Cardiac muscle cell (in vitro differentiated cells and primary cell): ENCODE data around the gene LIPI. TPM values are rescaled to one million over a fixed set of nuclear protein-coding genes. Genes with fewer than 3 reads are reported as not detected.
"Not testable (repeated sequence)": the region's sequence is repeated elsewhere in the genome, so short reads cannot be mapped to it uniquely, and the experiment has no call there.

Experiments
- DNase-seq, 2 donors: peaks; one replicate each; pipeline versions ENCODE4 v3.0.0 to v3.0.0-alpha.2; 2010 to 2017; ENCODE audit warnings: low read depth in 1 of 2, low spot score in 1 of 2
- H3K27ac ChIP-seq: fragments of 200-600 bp; sonication (generic); 2 replicates; pipeline ENCODE4 v1.5.1; 2016
- H3K27me3 ChIP-seq: fragments of 200-600 bp; sonication (generic); 2 replicates; pipeline ENCODE4 v1.6.0; 2016; ENCODE audit warnings: control low read depth
- H3K36me3 ChIP-seq: fragments of 200-600 bp; sonication (generic); 2 replicates; pipeline ENCODE4 v1.5.1; 2016; ENCODE audit warnings: control low read depth
- H3K4me1 ChIP-seq: fragments of 200-600 bp; sonication (generic); 2 replicates; pipeline ENCODE4 v1.8.1; 2017; ENCODE audit warnings: low read depth, mild to moderate bottlenecking, mixed run types
- H3K4me3 ChIP-seq: fragments of 200-600 bp; sonication (generic); 2 replicates; pipeline ENCODE4 v1.5.1; 2016; ENCODE audit warnings: mild to moderate bottlenecking
- H3K9me3 ChIP-seq: fragments of 200-600 bp; sonication (generic); 2 replicates; pipeline ENCODE4 v1.5.1; 2017; ENCODE audit warnings: low read depth, mild to moderate bottlenecking, control low read depth
- polyA plus RNA-seq: library from polyadenylated mRNA; unstranded; fragments of >200 nt; fragmentation: Nextera tagmentation; extraction: Ambion mirVana; gene quantifications from 2 replicates; pipeline ENCODE4 v1.2.1, GENCODE V29; 2016
- total RNA-seq: library from RNA; depleted of rRNA; stranded (reverse); fragments of >200 nt; gene quantifications from 2 replicates; pipeline ENCODE4 v1.2.3, GENCODE V29; 2016
- TF ChIP-seq, protein P1 (sequence below): IDR thresholded peaks from 2 replicates; pipeline ENCODE4 v1.5.1; 2012; ENCODE audit warnings: low read depth, mild to moderate bottlenecking, low read length

LIPI gene
- total and polyA plus RNA-seq, 2 experiments from 2014 or later = not detected

DNA sequence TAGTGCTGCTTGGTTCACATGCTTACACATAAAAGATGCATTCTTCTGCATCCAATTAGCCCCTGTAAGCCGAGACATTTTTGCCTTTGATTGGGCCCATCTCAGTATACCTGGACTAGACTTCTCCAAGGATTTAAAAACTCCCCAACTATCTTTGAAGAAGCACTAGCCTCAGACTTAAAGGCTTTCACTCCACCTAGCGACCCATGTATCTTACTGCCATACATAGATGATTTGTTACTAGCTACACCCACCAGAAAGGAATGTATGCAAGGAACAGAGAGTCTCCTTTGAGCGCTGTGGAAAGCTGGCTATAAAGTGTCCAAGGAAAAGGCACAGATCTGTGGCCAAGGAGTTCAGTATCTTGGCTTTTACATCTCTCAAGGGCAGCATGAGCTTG lies 91.7 kb downstream of the LIPI start:
- Histone ChIP-seq H3K9me3 (no peaks in the 10 kb centered on the region), H3K27me3 (no peaks in the 10 kb centered on the region), H3K27ac (no peak overlapping the region), H3K4me3 (no peak overlapping the region), H3K36me3 (no peaks in the 10 kb centered on the region), H3K4me1 (no peaks in the 10 kb centered on the region)
- DNase-seq = peak in 1 of 2 donors; percentile 8
- TF ChIP-seq, protein P1, sequence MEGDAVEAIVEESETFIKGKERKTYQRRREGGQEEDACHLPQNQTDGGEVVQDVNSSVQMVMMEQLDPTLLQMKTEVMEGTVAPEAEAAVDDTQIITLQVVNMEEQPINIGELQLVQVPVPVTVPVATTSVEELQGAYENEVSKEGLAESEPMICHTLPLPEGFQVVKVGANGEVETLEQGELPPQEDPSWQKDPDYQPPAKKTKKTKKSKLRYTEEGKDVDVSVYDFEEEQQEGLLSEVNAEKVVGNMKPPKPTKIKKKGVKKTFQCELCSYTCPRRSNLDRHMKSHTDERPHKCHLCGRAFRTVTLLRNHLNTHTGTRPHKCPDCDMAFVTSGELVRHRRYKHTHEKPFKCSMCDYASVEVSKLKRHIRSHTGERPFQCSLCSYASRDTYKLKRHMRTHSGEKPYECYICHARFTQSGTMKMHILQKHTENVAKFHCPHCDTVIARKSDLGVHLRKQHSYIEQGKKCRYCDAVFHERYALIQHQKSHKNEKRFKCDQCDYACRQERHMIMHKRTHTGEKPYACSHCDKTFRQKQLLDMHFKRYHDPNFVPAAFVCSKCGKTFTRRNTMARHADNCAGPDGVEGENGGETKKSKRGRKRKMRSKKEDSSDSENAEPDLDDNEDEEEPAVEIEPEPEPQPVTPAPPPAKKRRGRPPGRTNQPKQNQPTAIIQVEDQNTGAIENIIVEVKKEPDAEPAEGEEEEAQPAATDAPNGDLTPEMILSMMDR = no peak

GRCh38 chr21:14116080-14116481 lies 94.7 kb downstream of the LIPI start:
- no peak for DNase-seq
- Histone ChIP-seq H3K4me3 (no peak overlapping the region), H3K4me1 (no peaks in the 10 kb centered on the region), H3K27me3 (no peaks in the 10 kb centered on the region), H3K9me3 (no peaks in the 10 kb centered on the region), H3K27ac (no peak overlapping the region), H3K36me3 (no peaks in the 10 kb centered on the region)
- TF ChIP-seq, protein P1 = no peak

DNA sequence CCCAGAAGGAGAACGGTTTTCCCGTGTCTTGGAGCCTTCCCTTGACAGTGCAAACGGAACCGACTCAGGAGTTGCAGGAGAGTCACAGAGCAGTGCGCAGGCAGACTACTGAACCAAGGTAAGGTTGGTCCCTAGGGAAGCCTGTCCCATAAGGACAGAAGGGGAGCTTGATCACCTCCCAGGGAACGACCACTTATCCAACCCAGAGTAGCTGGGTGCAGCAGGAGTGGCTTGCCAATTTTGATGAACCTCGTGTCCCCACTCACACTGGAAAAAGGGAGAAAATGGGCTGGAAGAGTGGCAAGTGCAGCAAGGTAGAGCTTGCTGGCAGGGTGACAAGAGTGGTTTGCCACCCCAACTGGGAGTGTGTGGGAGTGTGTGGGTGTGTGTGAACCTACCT lies 95.1 kb downstream of the LIPI start:
- no peak for DNase-seq
- TF ChIP-seq, protein P1 = no peak
- Histone ChIP-seq H3K27ac (no peak overlapping the region), H3K36me3 (no peaks in the 10 kb centered on the region), H3K4me1 (no peaks in the 10 kb centered on the region), H3K9me3 (no peaks in the 10 kb centered on the region), H3K4me3 (no peak overlapping the region), H3K27me3 (no peaks in the 10 kb centered on the region)

DNA sequence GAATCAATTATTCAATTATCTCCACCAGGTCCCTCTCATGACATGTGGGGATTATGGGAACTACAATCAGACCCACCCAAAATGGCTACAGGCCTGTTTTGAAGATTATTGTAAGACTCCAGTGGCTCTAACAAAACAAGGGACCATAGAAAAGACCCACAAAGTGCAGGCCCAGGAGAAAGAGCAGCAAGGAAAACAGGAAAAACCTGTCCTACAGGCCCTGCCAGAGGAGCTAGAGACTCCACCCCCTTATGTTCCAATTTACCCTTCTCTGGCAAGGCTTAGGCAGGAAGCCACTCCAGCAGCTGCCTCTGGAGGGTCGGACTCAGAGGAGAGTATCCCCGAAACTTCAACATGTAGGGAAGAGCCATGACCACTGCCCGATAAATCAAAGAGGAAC lies 96.5 kb downstream of the LIPI start:
- H3K27me3 ChIP-seq = no peaks in the 10 kb centered on the region
- no peaks in the 10 kb centered on the region for H3K9me3 ChIP-seq
- H3K36me3 ChIP-seq = no peaks in the 10 kb centered on the region
- no peaks in the 10 kb centered on the region for H3K4me1 ChIP-seq
- H3K4me3 ChIP-seq = no peak overlapping the region
- TF ChIP-seq, protein P1 = no peak
- DNase-seq = no peak
- no peak overlapping the region for H3K27ac ChIP-seq

DNA sequence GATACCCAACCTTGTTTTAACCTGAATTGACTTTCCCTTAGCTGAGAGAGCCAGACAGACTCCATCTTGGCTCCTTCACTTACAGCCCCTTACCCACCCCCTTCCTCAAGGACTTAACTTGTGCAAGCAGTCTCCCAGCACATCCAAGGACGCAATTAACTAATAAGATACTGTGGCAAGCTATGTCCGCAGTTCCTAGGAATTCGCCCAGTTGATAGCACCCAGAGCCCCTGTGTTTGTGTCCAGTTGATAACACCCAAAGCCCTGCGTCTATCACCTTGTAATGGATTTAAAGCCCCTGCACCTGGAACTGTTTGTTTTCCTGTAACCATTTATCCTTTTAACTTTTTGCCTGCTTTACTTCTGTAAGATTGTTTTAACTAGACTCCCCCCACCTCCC lies 106.2 kb downstream of the LIPI start:
- not testable (repeated sequence) for DNase-seq, H3K27ac ChIP-seq, H3K4me3 ChIP-seq, H3K27me3 ChIP-seq, H3K36me3 ChIP-seq, H3K9me3 ChIP-seq, H3K4me1 ChIP-seq

DNA sequence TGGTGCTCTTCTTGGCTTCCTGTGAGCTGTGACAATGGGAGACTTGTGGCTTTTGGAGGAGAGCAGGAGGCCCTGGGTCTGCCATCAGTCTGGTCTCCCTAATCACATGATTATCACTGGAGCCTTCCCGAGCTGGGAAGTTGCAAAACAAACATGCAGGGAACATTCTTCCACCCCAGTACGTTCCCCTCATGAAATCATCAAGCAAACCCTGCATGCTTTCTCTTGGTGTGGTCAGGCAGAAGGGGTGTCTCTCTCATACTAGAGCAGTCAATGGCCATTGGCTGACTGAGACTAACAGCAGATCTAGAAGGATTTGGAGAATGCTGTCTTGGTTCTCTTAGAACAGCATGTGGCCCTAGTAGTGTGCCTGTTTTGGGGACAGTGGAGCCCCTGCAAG lies 111.2 kb downstream of the LIPI start:
- TF ChIP-seq, protein P1 = no peak
- H3K9me3 ChIP-seq = no peaks in the 10 kb centered on the region

More for the DNA sequence above, 111.2 kb downstream of the LIPI start:
- Histone ChIP-seq H3K4me3 (no peak overlapping the region), H3K4me1 (no peaks in the 10 kb centered on the region), H3K36me3 (peaks cover 2% of the 10 kb centered on the region), H3K27ac (no peak overlapping the region), H3K27me3 (no peaks in the 10 kb centered on the region)
- DNase-seq = peak in 1 of 2 donors; percentile 2
